ENCODE measurements around the gene FLRT1.

FLRT1 gene

GRCh38 chr11:64019106-64020037 is 16.4 kb upstream of the FLRT1 start:
- TF ChIP-seq CTCF (conservative IDR thresholded peaks at IDR 0.05; ENCODE audit: low read depth, low read length) = no peak
- H3K4me3 ChIP-seq (ENCODE audit: low read length) = no peak overlapping the region
- no peak for DNase-seq (ENCODE audit: low read depth)

GRCh38 chr11:64020976-64021756 is 14.6 kb upstream of the FLRT1 start:
- no peak overlapping the region for H3K4me3 ChIP-seq (ENCODE audit: low read length)
- DNase-seq (ENCODE audit: low read depth) = no peak
- no peak for TF ChIP-seq CTCF (conservative IDR thresholded peaks at IDR 0.05; ENCODE audit: low read depth, low read length)

GRCh38 chr11:64021757-64022093 is 14.0 kb upstream of the FLRT1 start:
- H3K4me3 ChIP-seq (ENCODE audit: low read length) = no peak overlapping the region
- DNase-seq (ENCODE audit: low read depth) = no peak
- TF ChIP-seq CTCF (conservative IDR thresholded peaks at IDR 0.05; ENCODE audit: low read depth, low read length) = no peak

- no peak for TF ChIP-seq CTCF (conservative IDR thresholded peaks at IDR 0.05; ENCODE audit: low read depth, low read length)
- DNase-seq (ENCODE audit: low read depth) = no peak
- H3K4me3 ChIP-seq (ENCODE audit: low read length) = no peak overlapping the region
These were observed 13.5 kb upstream of the FLRT1 start for GRCh38 chr11:64022125-64022784.

- DNase-seq (ENCODE audit: low read depth) = no peak
- no peak for TF ChIP-seq CTCF (conservative IDR thresholded peaks at IDR 0.05; ENCODE audit: low read depth, low read length)
- H3K4me3 ChIP-seq (ENCODE audit: low read length) = no peak overlapping the region
These were observed 11.7 kb upstream of the FLRT1 start for GRCh38 chr11:64023712-64024710.

- no peak overlapping the region for H3K4me3 ChIP-seq (ENCODE audit: low read length)
- no peak for TF ChIP-seq CTCF (conservative IDR thresholded peaks at IDR 0.05; ENCODE audit: low read depth, low read length)
- no peak for DNase-seq (ENCODE audit: low read depth)
These were observed 10.5 kb upstream of the FLRT1 start for GRCh38 chr11:64025205-64025604.

Measured in retinal pigment epithelial cell (primary cell).